HG03354 (cell line): ENCODE data around the gene ZNF451.
"Not testable (repeated sequence)": the region's sequence is repeated elsewhere in the genome, so short reads cannot be mapped to it uniquely, and the experiment has no call there.

Source experiments
- ATAC-seq: cut with Tn5 transposase; IDR thresholded peaks from one replicate; pipeline ENCODE4 v1.9.1; 2021; ENCODE audit warnings: mild to moderate bottlenecking; ENCODE audit not compliant: unreplicated experiment, poor library complexity, severe bottlenecking

The ZNF451 gene

DNA sequence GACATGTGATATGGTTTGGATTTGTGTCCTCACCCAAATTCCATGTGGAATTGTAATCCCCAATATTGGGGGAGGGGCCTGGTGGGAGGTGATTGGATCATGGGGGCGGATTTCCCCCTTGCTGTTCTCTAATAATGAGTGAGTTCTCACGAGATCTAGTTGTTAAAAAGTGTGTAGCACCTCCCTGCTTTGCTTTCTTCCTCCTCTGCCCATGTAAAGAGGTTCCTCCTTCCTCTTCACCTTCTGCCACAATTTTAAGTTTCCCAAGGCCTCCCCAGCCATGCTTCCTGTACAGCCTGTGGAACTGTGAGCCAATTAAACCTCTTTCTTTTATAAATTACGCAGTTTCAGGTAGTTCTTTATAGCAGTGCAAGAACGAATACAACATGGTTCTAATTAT lies 2.1 kb upstream of the ZNF451 start:
- no peak for ATAC-seq

DNA sequence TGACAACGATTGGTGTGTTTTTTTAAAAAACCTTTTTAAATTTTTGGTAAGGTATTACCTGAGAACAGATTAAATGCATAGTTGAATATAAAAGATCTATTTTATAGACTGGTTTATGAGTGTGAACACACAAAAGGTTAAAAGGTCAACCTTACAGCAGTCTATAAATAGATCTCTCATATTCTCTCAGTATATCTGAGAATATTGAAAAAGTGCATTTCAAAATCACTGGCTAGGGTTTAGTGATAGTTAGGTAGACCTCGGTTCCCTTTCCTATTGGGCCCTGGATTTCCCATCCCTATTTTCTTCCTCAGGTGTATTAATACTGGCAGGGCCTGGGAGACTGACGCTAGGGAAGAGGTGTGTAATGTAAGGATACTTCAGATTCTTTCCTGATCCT lies 723 bp upstream of the ZNF451 start:
- no peak for ATAC-seq

DNA sequence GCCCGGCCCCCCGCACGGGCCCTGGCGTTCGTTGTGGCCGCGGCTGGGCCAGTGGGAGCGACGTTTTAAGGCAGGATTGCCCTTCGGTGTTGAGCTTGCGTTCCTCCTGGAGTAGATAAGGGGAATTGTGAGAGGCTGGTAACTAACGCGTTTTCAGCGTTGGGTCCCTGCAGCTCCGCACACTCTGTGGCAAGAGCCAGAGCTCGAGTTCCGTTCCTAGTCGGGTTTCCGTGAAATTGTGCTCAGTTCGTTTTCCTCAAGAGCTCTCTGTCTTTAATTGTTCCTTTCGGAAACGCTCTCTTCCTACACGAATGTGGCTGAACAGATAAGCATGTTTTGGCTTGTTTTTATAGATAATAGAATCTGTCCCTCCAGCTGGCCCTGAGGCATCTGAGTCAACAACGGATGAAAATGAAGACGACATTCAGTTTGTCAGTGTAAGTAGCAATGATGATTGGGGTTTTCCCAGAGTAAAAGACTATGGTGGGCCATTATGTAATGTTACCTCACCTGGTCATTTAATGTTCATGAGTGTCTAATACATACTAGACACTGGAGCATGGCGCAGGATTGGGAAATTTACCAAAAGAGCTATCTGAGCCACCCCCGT lies 575 bp downstream of the ZNF451 start:
- ATAC-seq = peak; percentile 22

DNA sequence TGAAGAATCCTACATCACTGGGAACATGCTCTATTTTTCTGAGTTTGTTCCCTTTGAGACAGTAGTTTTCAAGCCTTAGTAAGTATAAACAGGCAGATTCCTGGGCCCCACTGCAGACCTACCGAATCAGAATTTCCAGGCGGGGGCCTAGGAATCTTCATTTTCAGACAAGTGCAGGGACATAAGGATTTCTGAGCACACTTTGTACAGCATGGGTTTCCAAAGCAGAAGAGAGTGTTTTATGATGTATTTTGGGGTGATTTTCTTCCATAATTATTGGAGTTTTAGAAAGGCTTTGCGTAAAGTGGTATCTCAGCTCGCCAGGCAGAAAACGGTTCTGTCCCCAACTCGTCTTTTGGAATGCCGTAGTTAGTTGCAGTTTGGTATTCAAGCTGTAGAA lies 1.4 kb downstream of the ZNF451 start:
- not testable (repeated sequence) for ATAC-seq

DNA sequence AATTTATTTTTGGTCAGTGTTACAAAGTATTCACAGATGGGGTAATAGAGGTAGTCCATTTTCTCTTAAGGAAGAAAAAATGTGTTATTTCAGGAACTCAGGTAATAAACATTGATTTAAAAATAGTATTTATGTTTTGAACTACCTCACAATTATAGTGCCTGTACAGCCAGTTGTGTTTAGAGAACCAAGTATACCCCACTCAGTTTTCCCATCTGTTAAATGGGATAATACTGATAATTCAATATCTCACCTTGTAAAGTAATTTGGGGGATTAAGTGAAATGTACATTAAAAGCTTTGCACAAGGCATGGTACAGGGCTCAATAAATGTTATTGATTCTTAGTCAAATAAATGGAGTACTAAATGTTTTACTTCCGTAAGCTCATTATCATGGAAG lies 4.7 kb downstream of the ZNF451 start:
- ATAC-seq = no peak

DNA sequence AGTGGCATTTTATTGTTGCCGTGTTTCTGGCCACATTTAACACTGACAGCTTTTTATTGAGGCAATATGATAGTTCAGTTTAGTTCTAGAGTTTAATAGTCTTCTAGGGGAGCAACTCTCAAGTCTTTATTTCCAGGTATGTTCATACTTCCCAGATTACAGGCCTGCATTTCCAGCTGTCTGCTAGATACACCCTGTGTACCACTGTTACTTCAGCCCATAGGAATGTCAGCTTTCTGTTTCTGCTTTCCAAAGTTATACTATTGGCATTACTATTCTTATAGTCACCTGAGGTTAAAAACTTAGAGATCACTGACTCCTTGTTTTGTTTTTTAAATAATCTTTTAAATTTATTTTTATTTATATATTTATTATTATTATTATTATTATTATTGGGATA lies 7.6 kb downstream of the ZNF451 start:
- no peak for ATAC-seq

DNA sequence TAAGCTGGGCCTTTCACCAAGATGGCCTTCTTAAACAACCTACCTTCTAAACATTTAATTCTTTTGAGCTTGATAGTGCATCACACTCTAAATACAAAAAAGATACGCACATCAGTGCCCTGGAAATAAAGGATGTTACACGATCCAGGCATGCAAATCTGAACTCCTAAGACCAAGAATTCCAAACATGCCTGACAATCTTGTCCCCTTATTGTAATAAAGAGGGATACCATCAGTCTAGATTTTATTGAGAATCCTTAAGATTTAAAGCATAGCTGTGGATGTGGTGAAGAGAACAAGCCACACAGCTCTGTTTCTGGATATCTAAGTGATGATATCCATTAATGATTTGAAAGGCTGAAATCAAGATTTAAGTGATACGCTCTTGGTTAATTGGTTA lies 13.0 kb downstream of the ZNF451 start:
- no peak for ATAC-seq

DNA sequence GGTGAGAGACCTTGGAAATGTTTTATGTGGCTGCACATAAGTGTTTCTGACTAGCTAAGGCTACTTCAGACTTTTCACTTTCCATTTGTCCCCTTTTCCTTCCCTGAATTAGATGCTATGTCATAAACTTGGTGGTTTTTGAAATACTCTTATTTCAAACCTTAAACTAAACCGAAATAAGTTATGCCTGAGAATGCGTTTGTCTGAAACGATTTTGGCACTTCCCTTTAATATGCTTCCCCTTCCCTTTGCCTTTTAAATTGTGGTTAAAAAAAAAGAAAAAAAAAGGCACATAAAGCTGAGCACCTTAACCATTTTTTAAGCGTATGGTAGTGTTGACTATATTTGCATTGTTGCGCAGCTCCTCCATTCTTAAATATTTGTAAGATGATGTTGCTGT lies 14.3 kb downstream of the ZNF451 start:
- ATAC-seq = no peak

DNA sequence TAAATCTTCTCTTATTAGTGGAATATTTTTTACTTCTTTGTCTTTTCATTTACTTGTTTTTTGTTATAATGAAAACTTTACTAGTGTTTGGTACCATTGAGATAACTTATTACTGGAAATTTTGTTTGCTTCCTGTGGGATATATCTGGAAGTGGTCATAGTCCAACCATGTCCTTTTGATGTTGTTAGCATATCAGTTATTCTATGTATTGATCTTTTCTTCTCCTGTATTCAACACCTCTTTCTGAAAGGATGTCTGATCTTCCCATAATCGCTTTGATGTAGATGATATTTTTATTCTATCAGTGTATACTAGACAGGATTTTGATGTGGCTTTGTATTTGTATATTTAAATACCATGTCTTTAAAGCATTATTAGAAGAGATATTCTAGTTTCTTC lies 17.0 kb downstream of the ZNF451 start:
- no peak for ATAC-seq

DNA sequence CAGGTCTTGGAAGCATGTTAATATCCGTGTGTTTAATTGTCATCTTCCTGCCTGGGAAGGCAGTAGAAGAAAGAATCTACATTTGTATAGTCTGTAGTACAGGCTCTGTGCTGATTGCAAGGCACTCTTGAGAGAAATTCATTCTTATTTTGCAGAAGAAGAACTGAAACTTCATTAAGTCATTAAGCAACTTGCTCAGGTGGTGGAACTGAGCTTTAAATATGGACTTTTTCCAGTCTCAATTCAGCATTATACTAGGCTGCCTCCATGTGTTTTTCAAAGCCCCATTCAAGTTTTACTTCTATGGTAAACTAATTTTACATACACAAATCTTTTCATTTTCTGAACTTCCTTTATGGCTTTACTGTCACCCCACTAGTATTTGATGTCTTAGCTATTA lies 18.7 kb downstream of the ZNF451 start:
- ATAC-seq = peak; percentile 90

DNA sequence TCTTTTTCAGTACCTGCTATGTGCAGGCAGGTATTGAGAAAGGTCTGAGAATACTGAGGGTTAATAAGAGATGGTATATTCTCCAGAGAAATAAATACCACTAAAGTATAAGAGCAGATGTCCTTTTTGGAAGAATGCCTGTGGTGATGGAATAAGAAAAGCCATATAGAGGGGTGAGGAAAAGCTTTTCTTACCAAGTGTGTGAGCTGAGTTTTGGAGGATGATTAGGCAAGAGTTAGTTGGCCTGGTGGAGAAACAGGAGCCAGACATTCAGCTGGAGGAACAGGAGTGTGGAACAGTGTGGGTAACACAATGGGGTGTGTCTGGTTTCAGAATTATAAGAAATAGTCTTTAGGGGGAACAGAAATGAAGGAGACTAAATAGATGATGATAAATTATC lies 19.9 kb downstream of the ZNF451 start:
- no peak for ATAC-seq

DNA sequence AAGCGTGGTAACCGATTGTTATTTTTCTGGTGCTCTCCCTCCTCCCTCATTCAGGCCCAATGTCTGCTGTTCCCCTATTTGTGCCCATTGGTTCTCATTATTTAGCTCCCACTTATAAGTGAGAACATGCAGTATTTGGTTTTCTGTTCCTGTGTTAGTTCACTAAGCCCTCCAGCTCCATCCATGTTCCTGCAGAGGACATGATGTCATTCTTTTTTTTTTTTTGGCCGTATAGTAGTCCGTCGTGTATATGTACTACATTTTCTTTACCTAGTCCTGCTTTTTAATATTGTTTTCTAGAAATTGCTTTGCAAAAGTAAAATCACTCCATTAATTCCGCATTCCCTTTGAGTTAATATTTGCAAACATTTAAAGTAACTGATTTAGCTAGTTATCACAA lies 23.1 kb downstream of the ZNF451 start:
- ATAC-seq = no peak

DNA sequence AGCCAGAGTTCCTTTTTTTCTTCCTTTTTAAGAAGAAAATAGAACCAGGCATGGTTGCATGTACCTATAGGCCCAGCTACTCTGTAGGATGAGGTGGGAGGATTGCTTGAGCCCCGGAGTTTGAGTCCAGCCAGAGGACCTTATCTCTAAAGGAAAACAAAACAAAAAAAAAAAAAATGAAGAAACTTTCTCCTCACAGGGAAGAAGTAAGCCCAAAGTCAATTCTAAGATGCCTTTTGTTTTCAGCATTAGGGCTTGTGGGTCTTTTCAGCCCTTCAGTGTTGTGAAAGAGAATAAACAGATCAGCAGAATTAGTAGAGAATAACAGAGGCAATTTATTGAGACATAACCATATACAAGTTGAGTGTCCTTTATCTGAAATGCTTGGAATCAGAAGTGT lies 26.8 kb downstream of the ZNF451 start:
- ATAC-seq = no peak

DNA sequence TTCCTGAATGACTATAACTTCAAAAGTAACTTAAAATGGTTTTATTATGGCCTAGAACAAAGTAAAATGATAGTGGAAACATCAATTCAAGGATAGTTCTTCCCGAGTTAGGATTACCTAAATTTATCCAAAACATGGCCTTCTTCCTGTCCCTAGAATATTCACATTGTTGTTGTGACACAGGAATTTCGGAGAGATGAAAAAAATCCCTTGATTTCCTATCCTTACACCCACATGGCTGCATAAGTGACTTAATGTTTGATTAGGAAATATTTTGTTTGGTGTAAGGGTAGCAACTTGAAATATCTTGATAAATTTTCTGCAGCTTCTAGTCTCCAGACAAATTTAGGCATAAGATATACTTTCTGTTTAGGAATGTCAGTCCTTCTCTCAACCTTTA lies 27.8 kb downstream of the ZNF451 start:
- ATAC-seq = no peak

DNA sequence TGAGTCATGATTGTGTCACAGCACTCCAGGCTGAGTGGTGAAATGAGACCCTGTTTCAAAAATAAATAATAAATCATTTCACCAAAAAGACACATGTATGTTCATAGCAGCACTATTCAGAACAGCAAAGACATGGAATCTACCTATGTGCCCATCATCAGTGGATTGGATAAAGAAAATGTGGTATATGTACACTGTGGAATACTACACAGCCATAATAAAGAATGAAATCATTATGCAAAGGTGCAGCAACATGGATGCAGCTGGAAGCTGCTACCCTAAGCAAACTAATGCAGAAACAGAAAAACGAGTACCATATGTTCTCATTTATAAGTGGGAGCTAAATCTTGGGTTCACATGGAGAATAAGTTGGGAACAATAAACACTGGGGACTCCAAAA lies 33.1 kb downstream of the ZNF451 start:
- ATAC-seq = no peak

DNA sequence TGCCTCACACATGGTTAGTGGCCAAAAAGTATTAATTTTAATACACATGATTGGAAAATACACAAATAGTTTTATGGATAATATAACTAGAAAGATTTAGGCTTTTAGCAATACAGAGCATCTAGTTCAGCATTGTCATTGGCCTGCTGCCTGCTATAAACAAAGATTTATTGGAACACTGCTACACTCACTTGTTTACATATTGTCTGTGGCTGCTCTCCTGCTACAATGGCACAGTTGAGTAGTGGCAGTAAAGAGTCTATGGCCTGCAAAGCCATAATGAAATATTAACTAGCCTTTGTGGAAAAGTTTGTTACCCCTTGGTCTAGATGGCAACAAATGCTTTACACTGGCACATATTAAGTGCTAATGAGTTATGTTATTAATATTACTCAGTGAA lies 37.8 kb downstream of the ZNF451 start:
- ATAC-seq = no peak

DNA sequence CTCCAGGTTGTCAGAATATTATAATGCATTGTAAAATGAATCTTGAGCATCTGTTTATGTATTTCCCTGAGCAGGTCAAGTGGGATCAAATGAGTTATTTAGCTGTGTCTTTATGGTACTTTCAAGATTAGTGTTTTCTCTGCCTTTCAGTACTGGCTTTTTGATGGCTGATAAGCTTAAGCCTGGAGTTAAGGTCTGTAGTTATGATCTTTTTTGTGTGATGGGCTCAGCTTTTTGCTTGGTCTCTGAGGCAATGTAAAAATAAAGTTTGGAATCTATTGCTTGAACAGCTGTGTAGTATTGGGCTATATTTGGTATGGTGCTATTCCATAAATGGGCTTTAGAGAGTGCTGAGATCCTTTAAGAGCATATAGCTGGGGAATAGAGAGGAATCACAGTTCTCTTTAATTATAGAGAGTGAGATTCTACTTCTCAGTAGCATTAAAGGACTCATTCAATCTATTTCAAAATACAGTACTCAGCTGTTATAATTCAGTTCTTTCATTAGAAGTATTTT lies 40.7 kb downstream of the ZNF451 start:
- ATAC-seq = no peak

DNA sequence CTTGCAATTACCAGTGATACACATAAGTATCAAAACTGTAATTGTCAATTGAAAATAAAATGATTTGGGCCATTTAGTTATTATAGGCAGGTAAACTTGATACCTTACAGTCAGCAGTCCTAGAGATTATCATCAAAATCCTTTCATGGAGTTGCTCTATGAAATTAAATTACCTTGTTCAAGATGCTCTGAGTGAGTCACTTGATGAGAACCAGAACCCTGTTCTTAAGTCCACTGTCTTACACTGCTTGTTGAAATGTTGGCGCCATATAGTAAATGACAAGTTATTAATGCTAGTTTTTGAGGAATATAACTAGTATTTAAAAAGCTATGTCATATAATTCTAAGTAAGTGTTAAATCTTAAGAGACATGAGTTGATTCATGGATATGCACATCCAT lies 45.0 kb downstream of the ZNF451 start:
- no peak for ATAC-seq

DNA sequence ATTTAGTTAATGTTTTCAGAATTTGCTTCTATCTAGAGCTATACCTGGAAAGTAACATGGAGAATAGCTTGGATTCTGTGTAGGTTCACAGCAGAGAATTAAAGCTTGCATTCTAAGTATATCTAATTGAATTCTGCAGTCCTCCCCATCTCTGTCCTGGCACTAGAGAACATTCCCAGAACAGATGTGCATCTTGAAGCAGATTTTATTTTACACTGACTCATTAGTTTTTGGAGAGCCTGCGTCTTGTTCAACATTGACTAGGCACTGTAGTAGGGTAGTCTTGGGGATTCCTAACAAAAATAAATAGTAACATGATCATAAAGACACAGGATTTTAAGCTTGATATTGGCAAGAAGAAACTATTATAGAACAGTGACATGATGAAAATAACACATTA lies 45.9 kb downstream of the ZNF451 start:
- no peak for ATAC-seq

DNA sequence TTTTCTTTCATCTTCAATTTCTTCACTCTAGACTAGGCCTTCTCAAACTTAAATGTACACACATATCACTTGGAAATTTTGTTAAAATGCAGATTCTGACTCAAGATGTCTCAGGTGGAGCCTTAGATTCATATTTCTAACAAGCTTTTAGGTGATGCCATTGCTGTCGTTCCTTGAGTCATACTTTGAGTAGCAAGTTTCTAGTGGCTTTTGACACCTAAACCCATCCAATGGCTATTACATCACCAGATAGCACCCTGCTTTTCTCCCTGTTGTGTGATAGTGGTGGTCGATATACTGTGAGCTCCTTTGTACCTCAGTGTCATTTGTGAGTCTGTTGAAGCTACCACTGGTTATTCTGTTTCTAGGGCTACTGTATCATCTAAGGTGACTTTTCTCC lies 47.4 kb downstream of the ZNF451 start:
- no peak for ATAC-seq

DNA sequence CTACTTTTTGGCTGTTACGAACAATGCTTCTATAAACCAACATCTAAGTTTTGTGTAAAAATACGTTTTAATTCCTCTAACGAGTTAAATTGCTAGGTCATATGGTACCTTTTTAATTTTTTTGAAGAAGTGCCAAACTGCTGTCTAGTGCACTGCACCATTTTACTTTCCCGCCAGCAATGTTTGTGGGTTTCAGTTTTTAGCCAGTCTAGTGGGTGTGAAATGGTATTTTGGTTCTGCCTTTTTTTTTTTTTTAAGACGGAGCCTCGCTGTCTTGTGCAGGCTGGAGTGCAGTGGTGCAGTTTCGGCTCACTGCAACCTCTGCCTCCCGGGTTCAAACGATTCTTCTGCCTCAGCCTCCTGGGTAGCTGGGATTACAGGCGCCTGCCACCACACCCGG lies 48.0 kb downstream of the ZNF451 start:
- no peak for ATAC-seq

DNA sequence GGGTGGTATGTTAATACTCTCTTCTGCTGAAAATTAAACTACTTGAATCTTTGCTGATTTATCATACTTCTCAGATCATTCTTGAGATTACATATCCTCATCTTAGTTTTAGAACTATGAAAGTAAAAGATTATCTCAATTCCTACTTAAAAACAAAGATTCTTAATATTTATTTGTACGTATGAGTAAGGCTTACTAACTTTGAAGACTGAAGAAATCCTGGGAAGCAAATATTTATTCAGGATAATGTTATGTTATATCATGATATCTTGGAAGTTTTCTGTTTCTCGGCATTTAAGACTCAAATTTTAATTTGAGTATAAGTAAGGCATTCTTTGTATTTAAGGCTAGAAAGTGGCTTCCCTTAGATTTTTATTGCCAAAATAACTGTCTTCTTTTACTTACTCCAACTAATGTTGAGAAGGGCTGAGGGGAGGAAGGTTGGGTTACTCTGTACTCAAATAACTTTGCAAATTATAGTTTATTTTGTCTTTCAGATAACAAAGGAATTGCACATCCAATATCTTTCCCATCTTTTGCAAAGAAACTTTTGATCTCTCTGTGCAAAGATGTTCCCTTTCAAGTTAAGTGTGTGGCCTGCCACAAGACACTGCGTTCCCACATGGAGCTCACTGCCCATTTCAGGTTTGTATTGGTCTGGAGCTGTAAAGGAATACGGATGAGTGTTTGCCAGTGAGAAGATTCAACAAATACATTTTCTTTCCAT lies 51.6 kb downstream of the ZNF451 start:
- no peak for ATAC-seq
